Ovary (tissue), 9 donors: ENCODE results near the gene MID1. TPM values are rescaled to one million over a fixed set of nuclear protein-coding genes. Genes with fewer than 3 reads are reported as not detected.

Source experiments
- DNase-seq, 5 donors: peaks; one replicate each; pipeline ENCODE4 v3.0.0-alpha.2; 2019 to 2020
- H3K27ac ChIP-seq, 2 donors: fragments of 200-600 bp; one replicate each; pipeline versions ENCODE4 v1.5.1 to v1.8.0; 2019 to 2022
- H3K27me3 ChIP-seq: fragments of 200-600 bp; one replicate; pipeline ENCODE4 v1.8.0; 2022
- H3K36me3 ChIP-seq: fragments of 200-600 bp; sonication (generic); one replicate; pipeline ENCODE4 v1.5.1; 2019
- H3K4me1 ChIP-seq: one replicate; pipeline ENCODE4 v1.8.1; 2013; ENCODE audit warnings: mild to moderate bottlenecking, moderate library complexity; ENCODE audit not compliant: insufficient read depth
- H3K4me3 ChIP-seq: fragments of 200-600 bp; sonication (generic); one replicate; pipeline ENCODE4 v1.5.1; 2017
- H3K9me3 ChIP-seq, 2 donors: fragments of 200-600 bp in 1 of 2; sonication (generic) in 1 of 2; one replicate each; pipeline versions ENCODE4 v1.5.1 to v1.8.1; 2013 to 2019; ENCODE audit warnings: mild to moderate bottlenecking in 1 of 2, moderate library complexity in 1 of 2
- CTCF ChIP-seq, 3 donors: fragments of 450-650 bp in 2 of 3; fragments of 200-600 bp in 1 of 3; IDR thresholded peaks; one replicate each; pipeline versions ENCODE4 v1.5.1 to v1.8.0; 2016 to 2022; ENCODE audit warnings: antibody characterized with exemption in 3 of 3, mild to moderate bottlenecking in 1 of 3
- EP300 ChIP-seq: sonication (generic); formaldehyde crosslinking; IDR thresholded peaks from one replicate; pipeline ENCODE4 v1.6.1; 2017; ENCODE audit warnings: antibody characterized with exemption
- POLR2A ChIP-seq: fragments of 450-650 bp; IDR thresholded peaks from one replicate; pipeline ENCODE4 v1.6.1; 2017; ENCODE audit warnings: antibody characterized with exemption, mild to moderate bottlenecking, moderate library complexity
- WGBS, 3 donors: extraction: QIAGEN DNeasy Blood & Tissue Kit in 1 of 3; methylation state at CpG; one replicate each; pipeline versions ENCODE4 v1.1.5 to v1.1.7; 2013 to 2017; 5-methylcytosine and 5-hydroxymethylcytosine counted together
- intact Hi-C, 4 donors: fragments of 100-400 bp; cut with DNase I; formaldehyde crosslinking; loops; one replicate each; pipeline versions ENCODE4 v1.11.0 to v1.15.1; 2022 to 2023
- polyA plus RNA-seq, 2 donors: library from polyadenylated mRNA; stranded (reverse); fragments of 200-250 nt in 1 of 2; fragments of 350-450 nt in 1 of 2; fragmentation: Illumina TruSeq in 1 of 2; extraction: RNeasy Lipid Tissue Mini Kit (QIAGEN cat#74804) in 1 of 2; gene quantifications; one replicate each; pipeline ENCODE4 v1.2.3, GENCODE V29; 2013 to 2014
- total RNA-seq, 7 donors: library from RNA; depleted of rRNA in 2 of 7; stranded (reverse); fragments of >200 nt in 2 of 7; fragmentation: NEBNext Ultra II Directional in 3 of 7; extraction: Animal tissue kit (Norgen Biotek cat#: 25700) in 3 of 7; gene quantifications; one replicate each; pipeline versions ENCODE4 v1.1.0 to v1.2.4, GENCODE V29; 2016 to 2023
- donor health status: DM: no; HTN: no; CAD: no; lungs with moderate emphysema.
- donor health status: DM: no; HTN: no; CAD: no.
- donor health status: Bipolar disorder and iron deficiency.
- donor health status: DM: yes; HTN: yes; CAD: no.
- donor health status: DM: no; HTN: no; CAD: no.
- donor health status: DM: yes; HTN: yes; CAD: no.

Gene MID1
- total and polyA plus RNA-seq, 9 donors: 4.0 to 25.7 (median 17.0) TPM

DNA sequence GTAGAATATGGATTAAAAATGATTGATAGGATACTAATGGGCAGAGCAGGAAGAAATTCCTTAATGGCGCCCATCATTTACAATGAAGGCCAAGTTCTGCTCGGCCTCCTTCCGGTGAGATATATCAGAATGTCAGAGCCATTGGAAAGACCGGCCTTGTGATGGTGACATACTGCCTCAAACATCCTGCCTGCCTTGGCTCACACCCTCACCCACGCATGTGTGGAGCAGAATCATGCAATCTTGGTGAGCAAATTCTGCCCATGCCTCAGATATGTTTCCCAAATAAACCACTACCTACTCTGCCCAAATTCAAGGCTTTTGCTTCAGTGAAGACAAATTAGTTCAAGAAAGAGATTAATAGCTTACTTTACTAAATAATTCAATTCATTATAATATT lies 163.3 kb downstream of the MID1 start:
- no peaks in the 10 kb centered on the region for H3K27me3 ChIP-seq
- H3K27ac ChIP-seq: no peak overlapping the region
- no peak overlapping the region for H3K4me3 ChIP-seq
- intact Hi-C loops: no loop called here
- no peaks in the 10 kb centered on the region for H3K9me3 ChIP-seq
- H3K36me3 ChIP-seq: no peaks in the 10 kb centered on the region
- H3K4me1 ChIP-seq: no peaks in the 10 kb centered on the region
- no peak for DNase-seq
- WGBS, 3 donors: 77 to 89% (median 85%) methylated on average over 5 of the region's 5 CpGs
- TF ChIP-seq POLR2A (no peak), EP300 (no peak), CTCF (IDR thresholded peaks at IDR 0.05) (no peak)

DNA sequence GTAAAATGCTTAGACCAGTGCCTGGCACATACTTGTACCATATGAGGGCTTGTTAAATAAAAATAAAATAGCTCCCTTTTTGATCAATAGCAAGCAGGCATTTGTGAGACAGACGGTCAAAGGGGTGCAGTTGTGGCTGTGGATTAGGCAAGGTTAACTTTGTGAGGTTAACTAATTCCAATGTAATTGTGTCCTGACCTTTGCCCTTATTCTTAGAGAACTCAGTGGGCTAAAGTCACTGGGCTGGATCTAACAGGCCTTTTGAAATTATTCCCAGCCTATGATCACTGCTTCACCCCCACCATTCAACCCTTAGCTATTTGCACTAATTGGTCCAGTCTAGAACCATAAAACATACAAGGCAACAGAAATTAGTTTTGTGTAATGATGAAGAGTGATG lies 166.4 kb downstream of the MID1 start:
- Histone ChIP-seq H3K4me1 (no peaks in the 10 kb centered on the region), H3K27me3 (no peaks in the 10 kb centered on the region), H3K4me3 (no peak overlapping the region), H3K27ac (no peak overlapping the region), H3K36me3 (no peaks in the 10 kb centered on the region), H3K9me3 (no peaks in the 10 kb centered on the region)
- TF ChIP-seq EP300 (no peak), POLR2A (no peak), CTCF (IDR thresholded peaks at IDR 0.05) (no peak)
- intact Hi-C loops: no loop called here
- WGBS, 3 donors: 82 to 92% (median 88%) methylated on average over 1 of the region's 1 CpG
- DNase-seq: no peak

- TF ChIP-seq CTCF (IDR thresholded peaks at IDR 0.05) (no peak), EP300 (no peak), POLR2A (no peak)
- no peak for DNase-seq
- Histone ChIP-seq H3K36me3 (no peaks in the 10 kb centered on the region), H3K9me3 (no peaks in the 10 kb centered on the region), H3K27ac (no peak overlapping the region), H3K4me1 (no peaks in the 10 kb centered on the region), H3K27me3 (no peaks in the 10 kb centered on the region), H3K4me3 (no peak overlapping the region)
- 63 to 75% (median 63%) methylated on average over 4 of the region's 4 CpGs for WGBS, 3 donors
- intact Hi-C loops: no loop called here
Observed at GRCh38 chrX:10450959-10451355, 169.4 kb downstream of the MID1 start.

DNA sequence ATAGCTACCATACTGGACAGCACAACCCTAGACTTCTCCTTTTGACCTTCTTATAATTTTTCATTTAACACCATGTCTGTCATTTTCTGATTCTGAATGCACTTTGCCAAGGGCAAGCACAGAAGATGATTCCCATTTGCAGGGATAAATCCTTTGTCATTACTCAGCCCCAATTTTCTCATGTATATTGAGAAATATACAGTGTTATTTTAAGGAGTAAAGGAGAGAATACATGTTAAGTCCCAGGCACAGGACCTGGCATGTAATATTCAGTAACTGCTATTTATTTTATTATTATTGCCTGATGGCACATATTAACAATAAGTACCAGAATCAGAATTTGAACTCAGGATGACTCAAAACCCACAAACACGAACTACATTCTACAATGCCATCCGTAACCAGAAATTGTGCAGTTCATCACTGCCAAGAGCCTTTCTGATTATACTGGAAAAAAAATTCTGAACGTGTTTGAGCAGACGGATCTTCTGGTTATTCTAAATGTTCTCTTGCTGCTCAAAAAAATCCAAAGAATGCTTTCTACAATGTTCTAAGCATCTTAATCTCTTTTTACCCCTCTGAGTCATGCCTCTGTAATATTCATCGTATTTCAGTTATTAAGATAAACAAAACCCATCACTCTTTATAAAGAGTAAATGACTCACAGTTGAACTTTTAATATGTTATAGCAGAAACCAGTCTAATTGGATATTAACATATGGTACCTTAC lies 170.0 kb downstream of the MID1 start:
- H3K4me3 ChIP-seq: no peak overlapping the region
- WGBS, 3 donors: 40 to 46% (median 46%) methylated on average over 5 of the region's 5 CpGs
- DNase-seq: no peak
- intact Hi-C loops: no loop called here
- H3K27ac ChIP-seq: no peak overlapping the region
- H3K4me1 ChIP-seq: no peaks in the 10 kb centered on the region
- no peaks in the 10 kb centered on the region for H3K27me3 ChIP-seq
- H3K9me3 ChIP-seq: no peaks in the 10 kb centered on the region
- TF ChIP-seq POLR2A (no peak), CTCF (IDR thresholded peaks at IDR 0.05) (no peak), EP300 (no peak)
- no peaks in the 10 kb centered on the region for H3K36me3 ChIP-seq
